GM12878 (cell line): ENCODE measurements around the gene WDFY4. TPM values are rescaled to one million over a fixed set of nuclear protein-coding genes. Genes with fewer than 3 reads are reported as not detected.

Experiments
- BACH1 ChIP-seq: fragments of 450-650 bp; IDR thresholded peaks from 2 replicates; pipeline ENCODE4 v1.6.1; 2017; ENCODE audit warnings: mild to moderate bottlenecking, borderline replicate concordance
- BMI1 ChIP-seq: fragments of 450-650 bp; IDR thresholded peaks from 2 replicates; pipeline ENCODE4 v1.6.1; 2016; ENCODE audit warnings: mild to moderate bottlenecking, moderate library complexity, borderline replicate concordance
- CREB1 ChIP-seq: IDR thresholded peaks from 2 replicates; pipeline ENCODE4 v1.6.1; 2012; ENCODE audit warnings: low read depth, mild to moderate bottlenecking, inconsistent platforms
- DPF2 ChIP-seq: fragments of 450-650 bp; IDR thresholded peaks from 2 replicates; pipeline ENCODE4 v1.6.1; 2017; ENCODE audit warnings: mild to moderate bottlenecking
- GATAD2B ChIP-seq: fragments of 450-650 bp; conservative IDR thresholded peaks from 2 replicates; pipeline ENCODE4 v1.6.1; 2017; ENCODE audit warnings: low read depth, mild to moderate bottlenecking, moderate library complexity
- IRF4 ChIP-seq: IDR thresholded peaks from 2 replicates; pipeline ENCODE4 v1.6.1; 2011; ENCODE audit warnings: low read depth, low read length
- MTA2 ChIP-seq: fragments of 450-650 bp; IDR thresholded peaks from 2 replicates; pipeline ENCODE4 v1.6.1; 2016; ENCODE audit warnings: low read depth, mild to moderate bottlenecking, moderate library complexity
- MXI1 ChIP-seq: fragments of 150-350 bp; IDR thresholded peaks from 2 replicates; pipeline ENCODE4 v1.6.1; 2011; ENCODE audit warnings: low read depth, mild to moderate bottlenecking, inconsistent platforms, low read length, improper control_type of control experiment
- NFXL1 ChIP-seq: fragments of 450-650 bp; IDR thresholded peaks from 2 replicates; pipeline ENCODE4 v1.6.1; 2017; ENCODE audit warnings: antibody characterized with exemption, mild to moderate bottlenecking, borderline replicate concordance
- POLR2AphosphoS5 ChIP-seq: IDR thresholded peaks from 2 replicates; pipeline ENCODE4 v1.6.1; 2011; ENCODE audit warnings: mild to moderate bottlenecking, low read length, inconsistent platforms
- RAD51 ChIP-seq: fragments of 450-650 bp; IDR thresholded peaks from 2 replicates; pipeline ENCODE4 v1.6.1; 2016; ENCODE audit warnings: moderate library complexity, mild to moderate bottlenecking, inconsistent platforms
- RBBP5 ChIP-seq: fragments of 200-600 bp; sonication (generic); conservative IDR thresholded peaks from 2 replicates; pipeline ENCODE4 v1.6.1; 2016
- RCOR1 ChIP-seq: conservative IDR thresholded peaks from 2 replicates; pipeline ENCODE4 v1.6.1; 2012; ENCODE audit warnings: low read depth, low read length, improper control_type of control experiment
- SIN3A ChIP-seq: IDR thresholded peaks from 2 replicates; pipeline ENCODE4 v1.6.1; 2012; ENCODE audit warnings: low read depth, low read length, improper control_type of control experiment
- polyA plus RNA-seq, 11 experiments: library from polyadenylated mRNA; depleted of rRNA in 4 of 11; unstranded in 6 of 11; stranded (reverse) in 5 of 11; fragments of >200 nt; fragmentation: Nextera tagmentation in 4 of 11; fragmentation: Illumina TruSeq in 1 of 11; extraction: Ambion mirVana in 4 of 11; extraction: Trizol in 1 of 11; gene quantifications; 1 replicate in 1 of 11; 2 replicates in 10 of 11; pipeline versions ENCODE4 v1.2.1 to v1.2.3, GENCODE V29; 2011 to 2016; ENCODE audit warnings: inconsistent platforms in 2 of 11, missing spikeins in 2 of 11, low read depth in 1 of 11
- total RNA-seq, 4 experiments: library from RNA; depleted of rRNA in 3 of 4; stranded (reverse); fragments of >200 nt in 3 of 4; fragmentation: Illumina TruSeq in 1 of 4; extraction: Trizol in 1 of 4; gene quantifications; 2 replicates each; pipeline versions ENCODE4 v1.2.1 to v1.2.3, GENCODE V29; 2013 to 2021
- TF ChIP-seq, protein P1 (sequence below): fragments of 450-650 bp; conservative IDR thresholded peaks from 2 replicates; pipeline ENCODE4 v1.6.1; 2017; ENCODE audit warnings: mild to moderate bottlenecking, moderate library complexity
- TF ChIP-seq, protein P2 (sequence below): fragments of 450-650 bp; IDR thresholded peaks from 2 replicates; pipeline ENCODE4 v1.6.1; 2018; ENCODE audit warnings: mild to moderate bottlenecking, low read depth, moderate library complexity; ENCODE audit not compliant: partially characterized antibody
- TF ChIP-seq, protein P3 (sequence below): fragments of 450-650 bp; IDR thresholded peaks from 2 replicates; pipeline ENCODE4 v1.6.1; 2016; ENCODE audit warnings: mild to moderate bottlenecking
- TF ChIP-seq, protein P4 (sequence below): fragments of 450-650 bp; IDR thresholded peaks from 2 replicates; pipeline ENCODE4 v1.6.1; 2017; ENCODE audit warnings: mild to moderate bottlenecking, moderate library complexity
- TF ChIP-seq, protein P5 (sequence below): IDR thresholded peaks from 2 replicates; pipeline ENCODE4 v1.6.1; 2011; ENCODE audit warnings: mild to moderate bottlenecking, low read depth, low read length, moderate library complexity; ENCODE audit not compliant: insufficient replicate concordance

WDFY4 gene
- total and polyA plus RNA-seq, 10 of the 15 experiments (the other 5 are each of a cell fraction or from before 2014, with no cell fraction given): 13.5 to 132 (median 47.3) TPM

DNA sequence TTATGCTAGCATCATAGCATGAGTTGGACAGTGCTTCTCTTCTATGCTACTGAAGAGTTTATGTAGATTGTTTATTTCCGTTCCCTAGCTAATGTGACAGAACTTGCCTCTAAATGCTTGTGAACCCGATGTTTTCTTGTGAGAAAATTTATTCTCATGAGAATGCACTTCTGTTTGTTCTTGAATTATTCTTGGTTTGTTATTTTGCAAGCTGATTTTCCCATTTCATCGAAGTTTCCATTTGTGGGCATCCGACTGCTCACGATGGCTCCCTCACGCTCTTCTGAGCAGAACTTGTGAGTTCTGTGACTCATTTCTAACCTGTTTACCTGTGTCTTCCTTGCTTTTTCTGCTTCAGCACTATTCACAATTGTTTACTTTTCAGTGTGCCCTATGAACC, 59.9 kb downstream of the WDFY4 start (continued):
- TF ChIP-seq, protein P1, sequence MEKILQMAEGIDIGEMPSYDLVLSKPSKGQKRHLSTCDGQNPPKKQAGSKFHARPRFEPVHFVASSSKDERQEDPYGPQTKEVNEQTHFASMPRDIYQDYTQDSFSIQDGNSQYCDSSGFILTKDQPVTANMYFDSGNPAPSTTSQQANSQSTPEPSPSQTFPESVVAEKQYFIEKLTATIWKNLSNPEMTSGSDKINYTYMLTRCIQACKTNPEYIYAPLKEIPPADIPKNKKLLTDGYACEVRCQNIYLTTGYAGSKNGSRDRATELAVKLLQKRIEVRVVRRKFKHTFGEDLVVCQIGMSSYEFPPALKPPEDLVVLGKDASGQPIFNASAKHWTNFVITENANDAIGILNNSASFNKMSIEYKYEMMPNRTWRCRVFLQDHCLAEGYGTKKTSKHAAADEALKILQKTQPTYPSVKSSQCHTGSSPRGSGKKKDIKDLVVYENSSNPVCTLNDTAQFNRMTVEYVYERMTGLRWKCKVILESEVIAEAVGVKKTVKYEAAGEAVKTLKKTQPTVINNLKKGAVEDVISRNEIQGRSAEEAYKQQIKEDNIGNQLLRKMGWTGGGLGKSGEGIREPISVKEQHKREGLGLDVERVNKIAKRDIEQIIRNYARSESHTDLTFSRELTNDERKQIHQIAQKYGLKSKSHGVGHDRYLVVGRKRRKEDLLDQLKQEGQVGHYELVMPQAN: no peak
- peak; percentile 44; the same call in 1 of the 2 replicates for TF ChIP-seq MTA2
- no peak for TF ChIP-seq POLR2AphosphoS5
- TF ChIP-seq, protein P2, sequence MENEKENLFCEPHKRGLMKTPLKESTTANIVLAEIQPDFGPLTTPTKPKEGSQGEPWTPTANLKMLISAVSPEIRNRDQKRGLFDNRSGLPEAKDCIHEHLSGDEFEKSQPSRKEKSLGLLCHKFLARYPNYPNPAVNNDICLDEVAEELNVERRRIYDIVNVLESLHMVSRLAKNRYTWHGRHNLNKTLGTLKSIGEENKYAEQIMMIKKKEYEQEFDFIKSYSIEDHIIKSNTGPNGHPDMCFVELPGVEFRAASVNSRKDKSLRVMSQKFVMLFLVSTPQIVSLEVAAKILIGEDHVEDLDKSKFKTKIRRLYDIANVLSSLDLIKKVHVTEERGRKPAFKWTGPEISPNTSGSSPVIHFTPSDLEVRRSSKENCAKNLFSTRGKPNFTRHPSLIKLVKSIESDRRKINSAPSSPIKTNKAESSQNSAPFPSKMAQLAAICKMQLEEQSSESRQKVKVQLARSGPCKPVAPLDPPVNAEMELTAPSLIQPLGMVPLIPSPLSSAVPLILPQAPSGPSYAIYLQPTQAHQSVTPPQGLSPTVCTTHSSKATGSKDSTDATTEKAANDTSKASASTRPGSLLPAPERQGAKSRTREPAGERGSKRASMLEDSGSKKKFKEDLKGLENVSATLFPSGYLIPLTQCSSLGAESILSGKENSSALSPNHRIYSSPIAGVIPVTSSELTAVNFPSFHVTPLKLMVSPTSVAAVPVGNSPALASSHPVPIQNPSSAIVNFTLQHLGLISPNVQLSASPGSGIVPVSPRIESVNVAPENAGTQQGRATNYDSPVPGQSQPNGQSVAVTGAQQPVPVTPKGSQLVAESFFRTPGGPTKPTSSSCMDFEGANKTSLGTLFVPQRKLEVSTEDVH: no peak
- no peak for TF ChIP-seq RCOR1
- TF ChIP-seq MXI1: no peak
- TF ChIP-seq, protein P3, sequence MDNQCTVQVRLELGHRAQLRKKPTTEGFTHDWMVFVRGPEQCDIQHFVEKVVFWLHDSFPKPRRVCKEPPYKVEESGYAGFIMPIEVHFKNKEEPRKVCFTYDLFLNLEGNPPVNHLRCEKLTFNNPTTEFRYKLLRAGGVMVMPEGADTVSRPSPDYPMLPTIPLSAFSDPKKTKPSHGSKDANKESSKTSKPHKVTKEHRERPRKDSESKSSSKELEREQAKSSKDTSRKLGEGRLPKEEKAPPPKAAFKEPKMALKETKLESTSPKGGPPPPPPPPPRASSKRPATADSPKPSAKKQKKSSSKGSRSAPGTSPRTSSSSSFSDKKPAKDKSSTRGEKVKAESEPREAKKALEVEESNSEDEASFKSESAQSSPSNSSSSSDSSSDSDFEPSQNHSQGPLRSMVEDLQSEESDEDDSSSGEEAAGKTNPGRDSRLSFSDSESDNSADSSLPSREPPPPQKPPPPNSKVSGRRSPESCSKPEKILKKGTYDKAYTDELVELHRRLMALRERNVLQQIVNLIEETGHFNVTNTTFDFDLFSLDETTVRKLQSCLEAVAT: 0 out of 2 replicates have a peak, but pooled peaks have one; percentile 17
- TF ChIP-seq, protein P4, sequence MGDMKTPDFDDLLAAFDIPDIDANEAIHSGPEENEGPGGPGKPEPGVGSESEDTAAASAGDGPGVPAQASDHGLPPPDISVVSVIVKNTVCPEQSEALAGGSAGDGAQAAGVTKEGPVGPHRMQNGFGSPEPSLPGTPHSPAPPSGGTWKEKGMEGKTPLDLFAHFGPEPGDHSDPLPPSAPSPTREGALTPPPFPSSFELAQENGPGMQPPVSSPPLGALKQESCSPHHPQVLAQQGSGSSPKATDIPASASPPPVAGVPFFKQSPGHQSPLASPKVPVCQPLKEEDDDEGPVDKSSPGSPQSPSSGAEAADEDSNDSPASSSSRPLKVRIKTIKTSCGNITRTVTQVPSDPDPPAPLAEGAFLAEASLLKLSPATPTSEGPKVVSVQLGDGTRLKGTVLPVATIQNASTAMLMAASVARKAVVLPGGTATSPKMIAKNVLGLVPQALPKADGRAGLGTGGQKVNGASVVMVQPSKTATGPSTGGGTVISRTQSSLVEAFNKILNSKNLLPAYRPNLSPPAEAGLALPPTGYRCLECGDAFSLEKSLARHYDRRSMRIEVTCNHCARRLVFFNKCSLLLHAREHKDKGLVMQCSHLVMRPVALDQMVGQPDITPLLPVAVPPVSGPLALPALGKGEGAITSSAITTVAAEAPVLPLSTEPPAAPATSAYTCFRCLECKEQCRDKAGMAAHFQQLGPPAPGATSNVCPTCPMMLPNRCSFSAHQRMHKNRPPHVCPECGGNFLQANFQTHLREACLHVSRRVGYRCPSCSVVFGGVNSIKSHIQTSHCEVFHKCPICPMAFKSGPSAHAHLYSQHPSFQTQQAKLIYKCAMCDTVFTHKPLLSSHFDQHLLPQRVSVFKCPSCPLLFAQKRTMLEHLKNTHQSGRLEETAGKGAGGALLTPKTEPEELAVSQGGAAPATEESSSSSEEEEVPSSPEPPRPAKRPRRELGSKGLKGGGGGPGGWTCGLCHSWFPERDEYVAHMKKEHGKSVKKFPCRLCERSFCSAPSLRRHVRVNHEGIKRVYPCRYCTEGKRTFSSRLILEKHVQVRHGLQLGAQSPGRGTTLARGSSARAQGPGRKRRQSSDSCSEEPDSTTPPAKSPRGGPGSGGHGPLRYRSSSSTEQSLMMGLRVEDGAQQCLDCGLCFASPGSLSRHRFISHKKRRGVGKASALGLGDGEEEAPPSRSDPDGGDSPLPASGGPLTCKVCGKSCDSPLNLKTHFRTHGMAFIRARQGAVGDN: peak; percentile 47; the same call in 1 of the 2 replicates
- no peak for TF ChIP-seq NFXL1
- no peak for TF ChIP-seq SIN3A
- TF ChIP-seq DPF2: no peak
- peak; percentile 53; the same call in 1 of the 2 replicates for TF ChIP-seq GATAD2B
- TF ChIP-seq CREB1: no peak
- TF ChIP-seq BMI1: no peak
- TF ChIP-seq RBBP5: no peak
- TF ChIP-seq, protein P5, sequence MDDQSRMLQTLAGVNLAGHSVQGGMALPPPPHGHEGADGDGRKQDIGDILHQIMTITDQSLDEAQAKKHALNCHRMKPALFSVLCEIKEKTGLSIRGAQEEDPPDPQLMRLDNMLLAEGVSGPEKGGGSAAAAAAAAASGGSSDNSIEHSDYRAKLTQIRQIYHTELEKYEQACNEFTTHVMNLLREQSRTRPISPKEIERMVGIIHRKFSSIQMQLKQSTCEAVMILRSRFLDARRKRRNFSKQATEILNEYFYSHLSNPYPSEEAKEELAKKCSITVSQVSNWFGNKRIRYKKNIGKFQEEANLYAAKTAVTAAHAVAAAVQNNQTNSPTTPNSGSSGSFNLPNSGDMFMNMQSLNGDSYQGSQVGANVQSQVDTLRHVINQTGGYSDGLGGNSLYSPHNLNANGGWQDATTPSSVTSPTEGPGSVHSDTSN: no peak
- TF ChIP-seq RAD51: no peak
- no peak for TF ChIP-seq BACH1
- peak; percentile 45; the same call in 1 of the 2 replicates for TF ChIP-seq IRF4
